NCI-H446 (cell line): ENCODE measurements around the gene HACD1.
A peak's percentile ranks its signal among the peaks of the same experiment; 100 is the strongest.

ENCODE experiments used
- DNase-seq, 2 experiments: peaks; one replicate each; lab custom pipeline; 2025; lab: John Stamatoyannopoulos, UW

The HACD1 gene, protein sequence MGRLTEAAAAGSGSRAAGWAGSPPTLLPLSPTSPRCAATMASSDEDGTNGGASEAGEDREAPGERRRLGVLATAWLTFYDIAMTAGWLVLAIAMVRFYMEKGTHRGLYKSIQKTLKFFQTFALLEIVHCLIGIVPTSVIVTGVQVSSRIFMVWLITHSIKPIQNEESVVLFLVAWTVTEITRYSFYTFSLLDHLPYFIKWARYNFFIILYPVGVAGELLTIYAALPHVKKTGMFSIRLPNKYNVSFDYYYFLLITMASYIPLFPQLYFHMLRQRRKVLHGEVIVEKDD

DNA sequence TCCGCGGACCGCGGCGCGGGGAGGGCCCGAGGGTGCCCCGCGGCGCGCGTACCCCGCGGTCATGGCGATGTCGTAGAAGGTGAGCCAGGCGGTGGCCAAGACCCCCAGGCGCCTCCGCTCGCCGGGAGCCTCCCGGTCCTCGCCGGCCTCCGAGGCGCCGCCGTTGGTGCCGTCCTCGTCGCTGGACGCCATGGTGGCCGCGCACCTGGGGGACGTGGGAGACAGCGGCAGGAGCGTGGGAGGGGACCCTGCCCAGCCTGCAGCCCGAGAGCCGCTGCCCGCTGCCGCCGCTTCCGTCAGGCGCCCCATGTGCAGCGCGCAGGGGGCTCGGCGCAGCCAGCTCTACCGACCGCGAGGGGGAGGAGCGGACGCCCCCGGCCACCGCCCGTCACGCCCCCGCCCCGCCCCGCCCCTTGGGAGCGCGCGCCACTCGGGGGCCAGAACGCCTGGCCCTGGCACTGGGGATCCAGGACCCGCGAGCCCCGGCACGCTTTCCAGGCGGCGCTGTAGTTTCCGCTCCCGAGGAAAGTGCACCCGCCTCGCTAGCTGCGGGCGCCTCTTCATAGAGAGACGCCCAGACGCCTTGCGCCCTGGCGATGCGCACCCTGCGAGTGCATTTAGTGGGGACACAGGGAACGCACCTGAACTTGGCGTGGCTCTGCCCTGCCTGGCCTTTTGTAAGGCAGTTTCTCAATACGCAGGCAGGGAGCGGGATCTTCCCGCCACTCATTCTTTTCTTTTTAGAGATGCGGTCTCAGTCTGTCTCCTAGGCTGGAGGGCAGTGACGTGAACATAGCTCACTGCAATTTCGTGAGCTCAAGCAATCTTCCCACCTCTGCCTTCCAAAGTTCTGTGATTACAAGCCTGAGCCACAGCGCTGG, at the start of gene HACD1:
TSS of gene HACD1 (minus strand) at position 344 of the 881 bp plus-strand sequence. CDS start at position 309, 35 bp downstream.
- DNase-seq, result peak; percentile 50 to 78

DNA sequence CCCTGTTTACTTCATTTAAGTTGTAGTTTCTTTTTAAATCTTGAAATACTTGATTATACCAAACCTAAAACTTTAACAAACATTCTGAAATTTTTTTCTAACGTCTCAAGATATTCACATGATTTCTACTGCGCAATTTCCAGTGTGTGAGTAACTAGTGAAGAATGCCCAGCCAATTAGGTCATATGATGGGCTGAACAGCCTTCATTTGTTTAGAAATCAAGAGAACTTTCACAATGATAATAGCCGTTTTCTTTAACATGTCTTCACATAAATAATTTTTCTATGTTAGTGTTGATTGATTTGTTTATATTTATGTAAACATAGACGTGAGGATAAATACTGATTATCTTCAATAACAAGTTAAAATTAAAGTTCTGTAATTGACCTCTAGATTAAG, 48.6 kb upstream of the HACD1 start:
- DNase-seq, result no peak

DNA sequence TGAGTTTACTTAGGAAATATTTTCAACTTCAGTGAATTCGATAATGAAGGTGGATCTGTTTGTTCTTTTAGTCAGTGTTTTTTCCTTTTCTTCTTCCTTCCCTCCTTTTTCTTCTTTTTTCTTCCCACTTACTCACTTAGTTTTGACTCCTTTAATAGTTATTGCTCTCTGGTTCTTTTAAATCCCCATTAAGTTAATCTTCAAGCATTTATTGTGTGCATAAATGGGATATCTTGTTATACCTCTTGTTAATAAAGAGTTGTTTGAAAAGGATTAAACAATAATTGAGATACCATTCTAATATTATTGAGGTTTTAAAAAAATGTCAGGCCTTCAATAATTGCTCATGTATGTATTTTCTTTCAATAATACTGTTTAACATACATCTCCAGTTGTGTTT, 46.3 kb upstream of the HACD1 start:
- DNase-seq, result no peak

DNA sequence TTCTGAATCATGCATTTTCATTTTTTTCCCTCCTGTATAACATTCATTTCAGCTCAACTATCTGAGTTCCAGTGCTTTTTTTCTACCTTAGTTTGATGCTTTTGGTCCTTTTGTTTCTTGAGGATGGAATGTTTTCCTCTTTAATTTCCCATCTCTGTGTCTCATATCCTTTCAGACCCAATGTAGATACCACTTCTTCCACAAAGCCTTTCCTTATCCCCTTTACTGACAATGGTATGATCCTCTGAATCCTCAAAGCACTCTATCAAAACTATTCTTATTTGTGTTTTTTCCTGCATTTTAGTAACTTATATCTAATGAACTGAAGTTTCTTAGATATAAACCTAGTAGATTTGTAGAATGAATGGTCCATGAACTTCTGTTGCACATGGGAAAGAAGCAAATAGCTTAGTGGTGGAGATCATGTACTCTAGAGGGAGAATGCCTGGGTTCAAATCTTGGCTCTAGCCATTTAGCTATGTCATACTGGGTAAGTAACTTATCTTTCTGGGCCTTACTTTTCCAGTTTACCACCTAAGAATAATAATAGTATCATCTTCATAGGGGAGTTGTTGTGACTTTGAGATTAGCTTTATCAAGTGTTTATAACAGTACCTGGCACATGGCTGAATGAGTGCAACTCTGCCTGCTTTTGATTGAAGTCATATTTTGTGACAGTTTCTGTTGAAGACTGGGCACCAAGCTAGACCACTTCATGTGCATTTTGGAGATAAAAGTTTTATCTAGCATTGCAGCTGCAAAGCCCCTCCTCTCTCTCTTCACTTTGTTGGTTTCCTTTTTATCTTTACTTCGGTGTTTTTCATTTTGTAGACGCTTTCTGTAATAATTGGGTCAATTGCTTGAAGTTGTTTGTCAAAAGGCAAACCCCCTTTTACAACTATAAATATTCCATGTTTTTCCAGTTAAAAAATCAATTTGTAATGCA, 45.3 kb upstream of the HACD1 start:
- DNase-seq, result no peak

DNA sequence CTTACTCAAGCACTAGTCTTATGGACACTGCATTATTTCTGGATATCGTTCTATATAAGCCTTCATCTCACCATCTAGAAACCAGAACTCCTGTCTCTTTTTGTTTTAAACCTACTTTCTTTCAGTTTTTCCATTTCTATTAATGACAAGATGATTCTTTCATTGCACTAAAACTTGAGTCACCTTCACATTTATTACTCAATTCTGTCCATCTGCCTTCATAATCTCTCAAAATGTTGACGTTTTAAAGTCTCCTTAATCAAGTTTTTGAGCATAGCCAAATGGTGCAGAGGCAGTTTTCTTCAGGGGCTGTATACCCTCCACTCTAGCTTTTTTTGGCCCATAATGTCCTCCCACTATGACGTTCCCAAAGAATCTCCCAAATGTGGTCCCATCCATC, 44.3 kb upstream of the HACD1 start:
- DNase-seq, result no peak

DNA sequence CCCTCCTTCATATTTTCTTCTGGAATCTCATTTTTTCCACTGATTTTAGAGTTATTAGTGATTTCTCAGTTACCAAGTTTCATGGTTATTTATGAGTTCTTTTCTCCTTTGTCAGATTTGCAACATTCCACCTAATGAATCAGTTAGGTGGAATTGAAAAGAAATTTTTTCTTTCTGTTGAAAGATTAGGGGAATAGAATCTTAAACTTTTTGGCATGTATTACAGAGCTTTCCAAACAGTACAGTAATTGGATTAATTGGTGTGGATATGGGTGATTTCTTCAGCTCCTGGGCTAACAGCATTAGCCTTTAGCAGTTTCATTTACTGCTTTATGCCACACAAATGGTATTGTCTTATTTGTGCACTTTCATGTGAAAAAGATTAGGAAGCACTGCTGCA, 43.7 kb upstream of the HACD1 start:
- no peak for DNase-seq

DNA sequence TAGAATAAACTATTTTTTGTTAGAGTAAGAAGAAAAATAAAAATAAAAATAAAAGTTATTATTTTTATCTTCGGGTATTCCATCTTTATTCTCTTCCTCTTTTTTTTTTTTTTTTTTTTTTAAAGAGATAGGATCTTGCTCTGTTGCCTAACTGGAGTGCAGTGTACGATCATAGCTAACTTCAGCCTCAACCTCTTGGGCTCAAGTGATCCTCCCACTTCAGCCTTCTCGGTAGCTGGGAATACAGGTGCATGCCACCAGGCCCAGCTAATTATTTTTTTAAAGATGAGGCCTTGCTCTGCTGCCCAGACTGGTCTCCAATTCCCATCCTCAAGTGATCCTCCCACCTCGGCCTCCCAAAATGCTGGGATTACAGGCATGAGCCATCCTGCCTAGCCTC, 42.2 kb upstream of the HACD1 start:
- no peak for DNase-seq

DNA sequence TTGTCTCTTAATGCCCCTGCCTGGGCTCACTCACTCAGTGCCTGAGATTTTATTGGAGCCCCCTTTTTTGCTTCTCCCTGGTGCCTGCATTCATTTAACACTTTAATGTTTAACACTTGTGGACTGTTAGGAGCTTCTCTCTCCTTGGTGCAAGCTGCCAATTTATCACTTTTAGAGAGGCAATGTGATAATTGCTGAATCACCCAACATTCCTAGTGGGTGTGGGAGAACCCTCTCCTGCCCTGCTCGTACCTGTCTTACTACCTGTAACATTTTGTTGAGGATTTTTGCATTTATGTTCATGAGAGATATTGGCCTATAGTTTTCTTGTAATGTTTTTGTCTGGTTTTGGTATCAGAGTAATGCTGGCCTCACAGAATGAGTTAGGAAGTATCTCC, 39.9 kb upstream of the HACD1 start:
- DNase-seq, result no peak

DNA sequence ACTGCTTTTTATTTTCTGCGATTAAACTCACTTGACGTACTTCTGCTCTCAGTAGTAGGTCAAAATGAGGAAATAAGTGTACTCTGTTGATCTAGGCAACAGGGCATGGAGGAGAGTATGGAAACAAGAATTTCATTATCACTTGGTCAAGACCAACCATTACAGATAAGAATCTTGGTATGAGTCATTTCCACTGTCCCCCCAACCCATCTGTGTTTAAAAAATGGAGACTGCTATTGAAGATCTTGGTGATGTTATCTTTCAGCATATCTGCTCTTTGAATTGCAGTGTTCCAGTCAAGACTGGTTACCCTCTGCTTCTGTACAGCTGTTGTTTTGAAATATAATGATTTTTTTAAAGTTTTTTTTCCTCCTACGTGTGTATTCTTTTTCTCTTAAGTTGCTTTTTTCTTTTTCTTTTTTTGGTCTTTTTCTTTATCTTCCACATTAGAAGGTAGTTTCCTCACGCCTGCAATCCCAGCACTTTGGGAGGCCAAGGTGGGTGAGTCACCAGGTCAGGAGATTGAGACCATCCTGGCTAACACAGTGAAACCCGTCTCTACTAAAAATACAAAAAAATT, 38.5 kb upstream of the HACD1 start:
- DNase-seq, result no peak

DNA sequence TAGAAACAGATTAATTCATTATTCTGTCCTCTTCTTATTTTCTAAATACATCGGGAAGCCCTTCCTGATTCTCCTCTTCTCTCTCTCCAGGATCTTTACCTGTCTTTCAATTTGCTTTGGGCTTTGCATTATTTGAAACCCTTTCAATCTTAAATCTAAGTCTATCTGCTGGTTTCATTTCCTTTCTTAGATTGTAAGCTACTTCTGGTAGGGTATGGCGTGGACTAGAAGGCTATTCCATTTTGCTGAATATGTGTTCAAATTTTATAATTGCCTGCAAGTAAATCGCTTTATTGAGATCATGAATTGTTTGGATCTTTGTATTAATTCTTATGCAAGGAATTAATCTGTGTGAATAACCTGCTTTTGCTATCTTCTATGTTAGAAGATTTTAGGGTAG, 37.8 kb upstream of the HACD1 start:
- no peak for DNase-seq

DNA sequence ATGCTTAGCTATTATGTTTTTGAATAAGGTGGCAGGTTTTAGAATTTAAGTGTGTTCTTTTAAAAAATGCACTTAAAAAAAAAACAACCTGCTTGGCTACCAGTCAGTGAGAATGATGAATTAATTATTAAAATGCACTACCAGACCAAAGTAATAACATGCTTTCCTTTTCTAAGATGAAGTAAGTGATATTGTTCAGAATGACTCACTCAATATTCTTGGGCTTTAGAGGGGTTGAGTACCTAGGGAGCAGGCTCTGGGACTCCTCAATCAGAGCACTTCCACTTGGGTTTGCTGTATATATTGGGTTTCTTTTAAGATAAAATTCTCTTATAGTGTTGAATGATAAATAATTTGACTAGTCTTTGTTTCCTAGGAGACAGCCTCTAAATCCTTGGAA, 35.4 kb upstream of the HACD1 start:
- no peak for DNase-seq

DNA sequence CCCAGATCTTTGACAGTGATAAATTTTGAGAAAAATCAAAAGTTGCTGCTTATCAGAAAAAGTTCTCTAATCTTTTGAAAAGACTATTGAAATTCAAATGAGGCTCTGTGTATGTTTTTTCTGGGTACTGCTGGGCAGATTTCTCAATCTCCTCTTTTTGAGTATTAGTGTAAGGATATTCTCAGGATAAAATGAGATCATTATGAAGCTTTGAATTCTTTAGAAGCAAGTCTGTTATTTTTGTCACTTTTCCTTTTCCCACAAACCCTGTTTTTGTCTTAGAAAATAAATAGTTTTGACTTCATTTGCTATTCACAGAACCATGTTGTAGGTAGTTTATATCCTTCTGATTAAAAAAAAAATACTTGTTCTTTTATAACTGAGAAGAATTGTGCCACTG, 34.7 kb upstream of the HACD1 start:
- no peak for DNase-seq

DNA sequence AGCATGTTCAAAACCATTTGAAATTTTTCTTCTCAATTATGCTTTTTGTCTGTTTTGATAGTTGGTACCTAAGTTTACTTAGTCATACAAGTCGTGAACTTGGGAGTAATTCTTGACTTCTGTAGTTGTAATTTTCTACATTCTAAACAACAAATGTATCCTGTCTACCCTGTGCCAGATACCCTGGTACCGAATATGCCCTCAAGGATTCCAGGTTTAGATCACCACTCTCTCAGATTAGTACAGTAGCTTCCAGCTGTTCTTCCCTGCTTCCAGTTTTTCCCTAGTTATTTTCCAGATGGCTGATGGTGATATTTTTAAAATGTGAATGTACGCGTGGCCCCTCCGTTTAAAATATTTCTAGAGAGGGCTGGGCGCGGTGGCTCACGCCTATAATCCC, 33.2 kb upstream of the HACD1 start:
- DNase-seq, result no peak

DNA sequence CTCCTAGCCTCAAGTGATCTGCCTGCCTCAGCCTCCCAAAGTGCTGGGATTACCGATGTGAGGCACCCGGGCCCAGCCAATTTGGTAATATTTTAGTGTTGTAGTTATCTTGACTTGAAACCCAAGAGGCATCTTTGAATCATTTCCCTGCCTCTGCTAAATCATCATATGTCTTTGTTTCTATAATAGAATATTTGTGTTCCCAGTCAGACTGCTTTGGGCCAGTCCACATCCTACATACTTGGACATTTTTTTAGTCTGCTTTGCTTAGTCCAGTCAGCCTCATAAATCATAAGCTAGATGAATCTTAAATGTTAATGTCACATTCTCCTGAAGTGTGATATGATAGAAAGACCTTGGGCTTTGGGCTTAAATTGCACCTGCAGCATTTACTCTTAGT, 32.7 kb upstream of the HACD1 start:
- DNase-seq, result no peak

DNA sequence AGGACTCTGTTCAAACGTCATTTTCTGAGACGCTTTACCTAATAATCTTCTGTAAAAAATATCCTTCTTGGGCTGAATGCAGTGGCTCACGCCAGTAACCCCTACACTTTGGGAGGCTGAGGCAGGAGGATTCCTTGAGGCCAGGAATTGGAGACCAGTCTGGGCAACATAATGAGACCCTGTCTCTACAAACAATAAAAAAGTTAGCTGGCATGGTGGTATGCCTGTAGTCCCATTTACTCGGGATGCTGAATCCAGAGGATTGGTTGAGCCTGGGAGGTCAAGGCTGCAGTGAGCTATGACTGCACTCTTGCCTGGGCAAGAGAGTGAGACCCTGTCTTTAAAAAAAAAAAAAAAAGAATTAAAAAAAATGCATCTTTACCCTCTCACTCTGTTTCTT, 31.9 kb upstream of the HACD1 start:
- no peak for DNase-seq

DNA sequence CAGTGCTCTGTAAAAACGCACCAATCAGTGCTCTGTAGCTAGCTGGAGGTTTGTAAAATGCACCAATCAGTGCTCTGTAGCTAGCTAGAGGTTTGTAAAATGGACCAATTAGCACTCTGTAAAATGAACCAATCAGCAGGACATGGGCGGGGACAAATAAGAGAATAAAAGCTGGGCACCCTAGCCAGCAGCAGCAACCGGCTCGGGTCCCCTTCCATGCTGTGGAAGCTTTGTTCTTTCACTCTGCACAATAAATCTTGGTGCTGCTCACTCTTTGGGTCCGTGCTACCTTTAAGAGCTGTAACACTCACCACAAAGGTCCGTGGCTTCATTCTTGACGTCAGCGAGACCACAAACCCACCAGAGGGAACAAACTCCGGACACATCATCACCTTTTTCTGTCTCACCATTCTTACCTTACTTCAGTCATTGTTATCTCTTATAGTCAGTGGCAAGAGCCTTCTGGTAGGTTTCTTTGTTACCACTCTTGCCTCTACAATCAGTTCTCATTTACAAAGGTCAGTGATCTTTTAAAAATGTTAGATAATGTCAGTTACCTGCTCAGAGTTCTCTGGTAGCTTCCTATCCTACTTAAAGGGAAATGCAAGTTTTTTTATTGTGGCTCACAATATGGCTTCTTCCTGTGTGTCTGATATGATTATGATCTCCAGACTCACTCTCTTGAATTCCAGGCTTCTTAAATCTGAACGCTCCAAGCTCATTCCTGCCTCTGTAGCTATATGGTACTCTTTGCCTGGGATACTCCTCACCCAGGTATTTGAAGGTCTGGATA, 31.3 kb upstream of the HACD1 start:
- no peak for DNase-seq

DNA sequence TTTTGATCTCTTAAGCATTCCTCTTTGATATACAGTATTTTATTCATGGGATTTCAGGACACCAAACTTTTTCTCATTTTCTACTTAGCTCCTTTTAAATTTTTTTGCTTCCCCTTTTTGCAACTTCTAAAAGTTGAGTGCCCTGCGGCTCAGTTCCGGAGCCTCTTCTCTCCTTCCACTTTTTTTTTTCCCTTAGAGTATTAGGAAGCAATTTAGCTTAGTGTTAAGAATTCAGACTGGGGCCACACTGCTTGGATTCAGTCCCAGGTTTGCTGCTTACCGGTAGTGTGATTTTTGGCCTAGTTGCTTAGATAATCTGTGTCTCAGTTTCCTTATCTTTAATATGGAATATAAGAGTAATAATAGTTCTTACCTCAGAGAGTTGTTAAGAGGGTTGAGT, 30.2 kb upstream of the HACD1 start:
- no peak for DNase-seq

DNA sequence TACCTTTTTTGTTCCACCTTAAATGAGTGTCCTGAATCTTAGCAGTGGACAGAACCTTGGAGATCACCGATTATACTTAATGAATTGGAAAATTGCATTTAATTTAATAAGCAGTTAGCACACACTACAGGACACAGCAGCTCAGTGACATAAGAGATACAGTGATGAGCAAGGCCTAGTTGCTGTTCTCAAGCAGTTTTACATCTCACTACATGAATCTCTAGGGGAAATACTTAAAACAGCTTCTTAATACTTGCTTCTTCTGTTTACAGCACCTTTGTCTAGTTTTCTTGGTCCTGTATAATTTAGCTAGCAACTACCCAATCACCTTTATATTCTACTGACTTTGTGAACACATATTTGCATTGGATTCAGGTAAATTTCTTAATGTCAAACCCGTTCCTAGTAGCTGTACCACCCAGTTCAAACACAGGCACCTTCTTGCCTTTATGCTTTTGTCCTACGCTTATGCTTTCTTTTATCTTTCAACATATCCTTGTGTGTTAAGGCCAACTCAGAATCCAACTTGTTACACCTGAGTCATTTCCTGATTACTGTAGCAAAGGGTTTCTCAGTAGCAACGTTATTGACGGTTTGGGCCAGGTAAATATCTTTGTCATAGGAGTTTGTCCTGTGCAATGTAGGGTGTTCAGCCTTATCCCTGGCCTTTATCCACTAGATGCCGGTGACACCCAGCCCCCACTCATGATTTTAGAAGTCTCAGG, 28.6 kb upstream of the HACD1 start:
- DNase-seq, result no peak

DNA sequence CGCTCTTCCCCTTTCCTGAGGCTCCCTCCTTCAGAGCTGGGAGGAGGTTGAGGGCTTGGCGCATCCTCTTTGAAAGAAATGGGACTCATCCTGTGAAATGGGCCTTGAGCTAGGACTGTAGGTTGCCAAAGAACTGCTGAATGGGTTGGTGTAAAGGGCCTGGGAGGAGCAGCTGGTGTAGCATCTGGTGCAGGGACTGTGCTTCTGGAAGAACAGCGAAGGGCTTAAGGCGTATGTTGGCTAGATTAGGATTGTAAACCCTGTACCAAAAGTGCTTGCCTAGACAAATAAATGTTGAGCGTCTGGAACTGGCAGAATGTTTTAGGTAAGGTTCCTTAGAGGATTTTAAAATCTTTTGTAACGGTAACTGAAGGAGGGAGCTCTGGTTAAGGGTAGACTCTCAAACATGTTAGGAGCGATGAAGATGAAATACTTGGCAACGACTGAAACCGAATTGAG, 27.3 kb upstream of the HACD1 start:
- DNase-seq, result peak; percentile 48 to 69

DNA sequence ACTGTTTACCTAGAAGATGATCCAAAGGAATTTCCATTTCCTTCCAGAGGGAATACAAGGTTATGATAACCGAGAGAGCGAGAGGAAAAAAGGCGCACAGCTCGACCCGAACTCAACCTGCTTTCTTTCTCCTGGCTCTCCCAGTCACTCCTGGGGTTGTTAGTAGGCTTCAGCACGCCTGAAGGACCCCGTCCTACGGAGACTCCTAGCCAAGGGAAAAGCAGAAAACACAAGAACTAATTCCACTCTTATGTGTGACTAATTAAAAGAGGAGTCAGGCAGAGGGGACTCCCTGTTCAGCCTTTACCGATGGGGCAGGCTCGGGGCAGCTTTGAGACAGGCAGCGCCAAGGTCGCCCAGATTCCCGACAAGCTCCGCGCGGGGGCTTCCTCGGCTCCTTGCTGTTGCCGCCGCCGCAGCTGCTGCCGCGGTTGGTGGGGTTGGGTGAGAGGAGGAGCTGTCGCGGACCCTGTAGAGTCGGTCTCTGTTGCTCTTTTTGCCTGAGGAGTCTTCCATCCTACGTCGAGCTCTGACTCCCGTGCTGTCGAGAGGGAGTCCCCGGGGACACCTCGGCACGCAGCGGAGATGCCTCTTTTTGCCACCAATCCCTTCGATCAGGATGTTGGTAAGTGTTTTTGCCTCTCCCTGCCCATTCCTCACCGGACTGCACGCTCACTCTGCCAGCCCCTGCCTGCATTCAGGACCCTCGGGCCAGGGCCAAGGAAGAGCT, 26.7 kb upstream of the HACD1 start, which contains the start of gene STAM:
TSS of gene STAM (plus strand) at position 397 of the 730 bp plus-strand sequence. CDS start at position 586, 189 bp downstream.
- DNase-seq, result peak; percentile 95
